Spleen (tissue), 7 donors: ENCODE measurements around the gene ZNF248.

Source experiments
- CTCF ChIP-seq, 11 experiments: fragments of 200-600 bp in 7 of 11; fragments of 450-650 bp in 4 of 11; sonication (generic) in 4 of 11; IDR thresholded peaks in 8 of 11; conservative IDR thresholded peaks in 3 of 11; 1 replicate in 7 of 11; 2 replicates in 4 of 11; pipeline versions ENCODE4 v1.4.0 to v1.8.0; 2016 to 2021; ENCODE audit warnings: antibody characterized with exemption in 11 of 11, inconsistent platforms in 4 of 11, mild to moderate bottlenecking in 1 of 11
- POLR2A ChIP-seq, 3 donors: fragments of 450-650 bp; IDR thresholded peaks; one replicate each; pipeline ENCODE4 v1.5.1; 2017; ENCODE audit warnings: antibody characterized with exemption in 3 of 3, mild to moderate bottlenecking in 1 of 3
- POLR2AphosphoS5 ChIP-seq, 3 donors: sonication (generic); formaldehyde crosslinking; IDR thresholded peaks; one replicate each; pipeline ENCODE4 v1.5.1; 2017; ENCODE audit warnings: antibody characterized with exemption in 3 of 3
- donor health status: DM: no; HTN: no; CAD: no; lungs with moderate emphysema.
- donor health status: DM: no; HTN: no; CAD: no.
- donor health status: DM: no; HTN: no; CAD: no.

GRCh38 chr10:37816290-37816689, 41.1 kb downstream of the ZNF248 start:
- TF ChIP-seq POLR2A (IDR thresholded peaks at IDR 0.05) (no peak), CTCF (IDR thresholded peaks at IDR 0.05 in 8 of 11, conservative IDR thresholded peaks at IDR 0.05 in 3 of 11) (no peak), POLR2AphosphoS5 (IDR thresholded peaks at IDR 0.05) (no peak)
